Measurements from ENCODE around the gene IGFBP3.

Gene IGFBP3

GRCh38 chr7:45867471-45867870 is 53.6 kb downstream of the IGFBP3 start:
- TF ChIP-seq FOXP2 (optimal IDR thresholded peaks at IDR 0.05; ENCODE audit: borderline replicate concordance, extremely low read depth, extremely low read length, insufficient read depth), result no peak
- no peak for TF ChIP-seq POLR2AphosphoS5 (IDR thresholded peaks at IDR 0.05; ENCODE audit: low read depth, low read length)
- no peak for TF ChIP-seq TAF1 (IDR thresholded peaks at IDR 0.05; ENCODE audit: borderline replicate concordance, insufficient read depth, low read length)
- no peak for TF ChIP-seq SIN3A (IDR thresholded peaks at IDR 0.05; ENCODE audit: borderline replicate concordance, insufficient read depth, low read length)
- TF ChIP-seq REST (IDR thresholded peaks at IDR 0.05; ENCODE audit: insufficient read depth in 1 of 2, low read depth in 2 of 2, low read length in 2 of 2), result no peak

GRCh38 chr7:45865594-45866410 is 55.3 kb downstream of the IGFBP3 start:
- no peak for TF ChIP-seq FOXP2 (optimal IDR thresholded peaks at IDR 0.05; ENCODE audit: borderline replicate concordance, extremely low read depth, extremely low read length, insufficient read depth)
- TF ChIP-seq POLR2AphosphoS5 (IDR thresholded peaks at IDR 0.05; ENCODE audit: low read depth, low read length), result no peak
- no peak for TF ChIP-seq SIN3A (IDR thresholded peaks at IDR 0.05; ENCODE audit: borderline replicate concordance, insufficient read depth, low read length)
- no peak for TF ChIP-seq TAF1 (IDR thresholded peaks at IDR 0.05; ENCODE audit: borderline replicate concordance, insufficient read depth, low read length)
- no peak for TF ChIP-seq REST (IDR thresholded peaks at IDR 0.05; ENCODE audit: insufficient read depth in 1 of 2, low read depth in 2 of 2, low read length in 2 of 2)

GRCh38 chr7:45863715-45864114 is 57.4 kb downstream of the IGFBP3 start:
- no peak for TF ChIP-seq SIN3A (IDR thresholded peaks at IDR 0.05; ENCODE audit: borderline replicate concordance, insufficient read depth, low read length)
- no peak for TF ChIP-seq POLR2AphosphoS5 (IDR thresholded peaks at IDR 0.05; ENCODE audit: low read depth, low read length)
- no peak for TF ChIP-seq REST (IDR thresholded peaks at IDR 0.05; ENCODE audit: insufficient read depth in 1 of 2, low read depth in 2 of 2, low read length in 2 of 2)
- no peak for TF ChIP-seq TAF1 (IDR thresholded peaks at IDR 0.05; ENCODE audit: borderline replicate concordance, insufficient read depth, low read length)
- TF ChIP-seq FOXP2 (optimal IDR thresholded peaks at IDR 0.05; ENCODE audit: borderline replicate concordance, extremely low read depth, extremely low read length, insufficient read depth), result no peak
